ENCODE measurements around the gene LRIT1. TPM values are rescaled to one million over a fixed set of nuclear protein-coding genes. Genes with fewer than 3 reads are reported as not detected.
A peak's percentile ranks its signal among the peaks of the same experiment; 100 is the strongest.

LRIT1 gene
- total and polyA plus RNA-seq, 5 experiments from 2014 or later, result not detected

GRCh38 chr10:84224411-84225028 lies 16.8 kb downstream of the LRIT1 start:
- peaks cover 13 to 66% (median 34%) of the 10 kb centered on the region in 5 donors for H3K27me3 Mint-ChIP-seq
- peaks cover 0 to 3% (median 0%) of the 10 kb centered on the region in 3 donors for H3K36me3 Mint-ChIP-seq

DNA sequence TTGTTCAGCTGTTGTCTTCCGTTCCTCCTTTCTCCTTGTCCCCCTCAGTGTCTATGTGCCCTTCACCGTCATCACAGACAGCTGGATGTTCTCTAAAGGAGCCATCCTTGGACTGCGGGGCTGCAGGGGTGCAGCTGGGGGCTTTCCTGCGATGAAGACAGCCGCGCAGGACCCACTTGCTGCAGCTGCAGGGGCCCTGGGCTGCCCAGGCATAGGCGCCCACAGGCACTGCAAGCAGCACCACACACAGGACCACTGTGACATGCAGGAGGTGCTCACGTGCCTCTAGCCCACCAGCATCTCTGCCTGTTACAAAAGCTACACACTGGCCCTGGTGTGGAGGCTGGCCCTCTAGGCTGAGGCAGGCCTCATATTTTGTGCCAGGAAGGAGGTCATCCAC lies 19.4 kb downstream of the LRIT1 start:
- Mint-ChIP-seq H3K27me3 (peaks cover 11 to 40% (median 23%) of the 10 kb centered on the region in 5 donors), H3K9me3 (peaks cover 0 to 11% (median 2%) of the 10 kb centered on the region in 9 donors), H3K4me1 (no peaks in the 10 kb centered on the region), H3K4me3 (no peak overlapping the region), H3K27ac (peak overlapping the region in 1 of 10 donors; percentile 22), H3K36me3 (peaks cover 0 to 7% (median 0%) of the 10 kb centered on the region in 3 donors)
- ATAC-seq (no peak), DNase-seq (no peak)
- POLR2A ChIA-PET, result no interaction called here

More at GRCh38 chr10:84224411-84225028, 16.8 kb downstream of the LRIT1 start:
- Mint-ChIP-seq H3K9me3 (peaks cover 0 to 4% (median 0%) of the 10 kb centered on the region in 9 donors), H3K4me1 (no peaks in the 10 kb centered on the region), H3K4me3 (no peak overlapping the region), H3K27ac (no peak overlapping the region)
- POLR2A ChIA-PET, result no interaction called here
- DNase-seq, result no peak
- ATAC-seq, result no peak

- ATAC-seq (no peak), DNase-seq (no peak)
- H3K9me3 Mint-ChIP-seq, result peaks cover 0 to 11% (median 2%) of the 10 kb centered on the region in 9 donors
- H3K4me1 Mint-ChIP-seq, result peaks cover 0 to 2% (median under 1%) of the 10 kb centered on the region in 4 donors
- H3K27ac Mint-ChIP-seq, result no peak overlapping the region
- H3K4me3 Mint-ChIP-seq, result no peak overlapping the region
- peaks cover 0 to 7% (median 0%) of the 10 kb centered on the region in 3 donors for H3K36me3 Mint-ChIP-seq
- POLR2A ChIA-PET, result no interaction called here
- H3K27me3 Mint-ChIP-seq, result peaks cover 3 to 21% (median 13%) of the 10 kb centered on the region in 5 donors
These were observed 23.6 kb downstream of the LRIT1 start for GRCh38 chr10:84217746-84218145.

GRCh38 chr10:84216834-84217233 lies 24.5 kb downstream of the LRIT1 start:
- Mint-ChIP-seq H3K4me3 (no peak overlapping the region), H3K4me1 (peaks cover 0 to 2% (median under 1%) of the 10 kb centered on the region in 4 donors), H3K36me3 (peaks cover 0 to 7% (median 0%) of the 10 kb centered on the region in 3 donors), H3K9me3 (peaks cover 0 to 11% (median 2%) of the 10 kb centered on the region in 9 donors), H3K27ac (no peak overlapping the region), H3K27me3 (peaks cover 3 to 15% (median 5%) of the 10 kb centered on the region in 5 donors)
- DNase-seq (no peak), ATAC-seq (no peak)
- POLR2A ChIA-PET, result no interaction called here

DNA sequence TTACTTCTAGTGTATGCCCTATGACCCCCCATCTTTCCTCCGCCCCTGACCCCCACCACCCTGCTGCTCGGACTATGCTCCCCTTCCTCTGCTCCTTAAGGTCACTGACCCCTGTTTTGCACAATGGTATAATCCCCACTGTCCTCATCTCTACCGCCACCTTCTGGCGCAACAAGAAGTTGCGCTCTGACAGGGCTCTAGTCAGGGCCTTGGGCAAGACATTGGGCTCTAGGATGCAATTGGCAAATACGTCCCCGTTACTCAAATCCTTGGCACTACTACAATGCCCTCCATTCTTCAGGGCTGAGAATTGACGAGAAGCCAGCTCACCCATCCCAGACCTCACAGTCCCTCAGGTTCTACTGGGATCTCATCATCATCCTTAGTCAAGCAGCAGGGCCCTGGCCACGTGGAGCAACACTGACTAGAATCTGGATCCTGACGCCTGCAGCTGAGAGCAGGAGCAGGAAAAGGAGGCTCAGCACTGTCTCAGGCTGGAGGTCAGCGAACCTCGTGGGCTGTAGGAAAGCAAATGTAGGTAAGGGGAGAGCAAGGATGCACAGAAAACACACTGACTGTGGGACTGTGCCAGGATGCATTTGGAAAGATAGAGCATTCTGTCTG lies 26.6 kb downstream of the LRIT1 start:
- DNase-seq, result peak in 4 of 10 donors; percentile 20 to 35 (median 26)
- peaks cover 0 to 10% (median 0%) of the 10 kb centered on the region in 5 donors for H3K27me3 Mint-ChIP-seq
- POLR2A ChIA-PET, result interaction anchor here (1.2 kb wide), 1 partner anchor 67 kb away, joined by 4 read pairs; no protein-coding TSS in a partner anchor
- ATAC-seq, result peak; percentile 49 to 73
- H3K36me3 Mint-ChIP-seq, result peaks cover 0 to 6% (median 0%) of the 10 kb centered on the region in 3 donors
- peaks cover 0 to 4% (median under 1%) of the 10 kb centered on the region in 4 donors for H3K4me1 Mint-ChIP-seq
- H3K9me3 Mint-ChIP-seq, result peaks cover 0 to 9% (median 2%) of the 10 kb centered on the region in 9 donors
- peak overlapping the region in 4 of 10 donors; percentile 20 to 71 (median 50) for H3K4me3 Mint-ChIP-seq
- peak overlapping the region in 2 of 10 donors; percentile 35 to 71 for H3K27ac Mint-ChIP-seq

DNA sequence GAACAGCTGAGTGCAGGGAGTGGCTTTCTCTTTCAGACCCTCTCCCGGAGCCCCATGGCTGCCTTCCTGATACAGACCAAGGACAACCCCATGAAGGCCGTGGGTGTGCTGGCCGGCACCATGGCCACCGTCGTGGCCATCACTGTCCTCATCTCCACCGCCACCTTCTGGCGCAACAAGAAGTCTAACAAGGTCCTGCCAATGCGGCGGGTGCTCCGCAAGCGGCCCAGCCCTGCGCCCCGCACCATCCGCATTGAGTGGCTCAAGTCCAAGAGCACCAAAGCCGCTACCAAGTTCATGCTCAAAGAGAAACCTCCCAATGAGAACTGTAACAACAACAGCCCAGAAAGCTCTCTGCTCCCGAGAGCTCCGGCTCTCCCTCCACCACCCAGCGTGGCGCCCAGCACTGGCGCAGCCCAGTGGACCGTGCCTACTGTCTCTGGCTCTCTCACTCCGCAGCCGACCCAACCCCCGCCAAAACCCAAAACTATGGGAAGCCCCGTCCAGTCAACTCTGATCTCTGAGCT lies 27.2 kb downstream of the LRIT1 start:
- peak overlapping the region in 6 of 10 donors; percentile 1 to 71 (median 38) for H3K4me3 Mint-ChIP-seq
- ATAC-seq, result no peak

DNA sequence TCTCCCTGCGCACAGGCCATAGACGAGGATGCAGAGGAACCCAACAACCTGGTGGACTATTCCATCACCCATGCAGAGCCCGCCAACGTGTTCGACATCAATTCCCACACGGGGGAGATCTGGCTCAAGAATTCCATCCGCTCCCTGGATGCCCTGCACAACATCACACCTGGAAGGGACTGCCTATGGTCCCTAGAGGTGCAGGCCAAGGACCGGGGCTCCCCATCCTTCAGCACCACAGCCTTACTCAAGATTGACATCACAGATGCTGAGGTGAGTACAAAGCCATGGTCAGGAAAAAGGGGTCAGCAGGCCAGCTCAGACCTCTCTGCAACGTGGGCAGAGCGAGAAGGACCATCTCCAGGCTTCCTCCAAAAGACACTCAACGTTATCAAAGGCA lies 28.3 kb downstream of the LRIT1 start:
- POLR2A ChIA-PET, result no interaction called here
- Mint-ChIP-seq H3K9me3 (no peaks in the 10 kb centered on the region), H3K36me3 (no peaks in the 10 kb centered on the region), H3K4me3 (no peak overlapping the region), H3K4me1 (peaks cover 0 to 4% (median under 1%) of the 10 kb centered on the region in 4 donors), H3K27me3 (peaks cover 0 to 10% (median 1%) of the 10 kb centered on the region in 5 donors), H3K27ac (no peak overlapping the region)
- ATAC-seq (no peak), DNase-seq (no peak)

More for the DNA sequence above, 27.2 kb downstream of the LRIT1 start:
- DNase-seq, result no peak
- POLR2A ChIA-PET, result interaction anchor here (1.2 kb wide), 1 partner anchor 66 kb away, joined by 4 read pairs; no protein-coding TSS in a partner anchor
- H3K27me3 Mint-ChIP-seq, result peaks cover 0 to 10% (median 0%) of the 10 kb centered on the region in 5 donors
- peaks cover 0 to 4% (median under 1%) of the 10 kb centered on the region in 4 donors for H3K4me1 Mint-ChIP-seq
- H3K27ac Mint-ChIP-seq, result peak overlapping the region in 1 of 10 donors; percentile 71
- H3K9me3 Mint-ChIP-seq, result peaks cover 0 to 3% (median 0%) of the 10 kb centered on the region in 9 donors
- H3K36me3 Mint-ChIP-seq, result no peaks in the 10 kb centered on the region

DNA sequence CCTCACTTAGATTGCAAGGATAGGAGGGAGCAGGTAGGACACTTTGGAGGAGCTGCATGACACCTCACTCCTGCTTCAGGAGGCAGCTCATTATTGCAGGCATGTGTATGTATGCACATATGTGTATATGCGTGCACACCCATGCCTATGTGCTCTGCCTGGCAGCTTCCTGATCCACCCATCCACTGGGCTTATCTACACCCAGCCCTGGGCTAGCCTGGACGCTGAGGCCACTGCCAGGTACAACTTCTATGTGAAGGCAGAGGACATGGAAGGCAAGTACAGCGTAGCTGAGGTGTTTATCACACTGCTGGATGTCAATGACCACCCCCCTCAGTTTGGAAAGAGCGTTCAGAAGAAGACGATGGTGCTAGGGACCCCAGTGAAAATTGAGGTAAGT lies 29.3 kb downstream of the LRIT1 start:
- no peak overlapping the region for H3K4me3 Mint-ChIP-seq
- no peak overlapping the region for H3K27ac Mint-ChIP-seq
- DNase-seq (no peak), ATAC-seq (no peak)
- peaks cover 0 to 4% (median under 1%) of the 10 kb centered on the region in 4 donors for H3K4me1 Mint-ChIP-seq
- no peaks in the 10 kb centered on the region for H3K9me3 Mint-ChIP-seq
- H3K27me3 Mint-ChIP-seq, result peaks cover 0 to 12% (median 1%) of the 10 kb centered on the region in 5 donors
- POLR2A ChIA-PET, result no interaction called here
- no peaks in the 10 kb centered on the region for H3K36me3 Mint-ChIP-seq

GRCh38 chr10:84211566-84211965 lies 29.8 kb downstream of the LRIT1 start:
- DNase-seq (no peak), ATAC-seq (no peak)
- Mint-ChIP-seq H3K27me3 (peaks cover 3 to 16% (median 5%) of the 10 kb centered on the region in 5 donors), H3K4me1 (peaks cover 0 to 4% (median under 1%) of the 10 kb centered on the region in 4 donors), H3K27ac (no peak overlapping the region), H3K36me3 (no peaks in the 10 kb centered on the region), H3K9me3 (no peaks in the 10 kb centered on the region), H3K4me3 (no peak overlapping the region)
- POLR2A ChIA-PET, result no interaction called here

GRCh38 chr10:84208023-84208422 lies 33.3 kb downstream of the LRIT1 start:
- Mint-ChIP-seq H3K9me3 (no peaks in the 10 kb centered on the region), H3K4me3 (no peak overlapping the region), H3K36me3 (no peaks in the 10 kb centered on the region), H3K27ac (no peak overlapping the region), H3K27me3 (peaks cover 3 to 17% (median 7%) of the 10 kb centered on the region in 5 donors), H3K4me1 (peaks cover 0 to 5% (median 2%) of the 10 kb centered on the region in 4 donors)
- DNase-seq (no peak), ATAC-seq (no peak)
- POLR2A ChIA-PET, result no interaction called here

DNA sequence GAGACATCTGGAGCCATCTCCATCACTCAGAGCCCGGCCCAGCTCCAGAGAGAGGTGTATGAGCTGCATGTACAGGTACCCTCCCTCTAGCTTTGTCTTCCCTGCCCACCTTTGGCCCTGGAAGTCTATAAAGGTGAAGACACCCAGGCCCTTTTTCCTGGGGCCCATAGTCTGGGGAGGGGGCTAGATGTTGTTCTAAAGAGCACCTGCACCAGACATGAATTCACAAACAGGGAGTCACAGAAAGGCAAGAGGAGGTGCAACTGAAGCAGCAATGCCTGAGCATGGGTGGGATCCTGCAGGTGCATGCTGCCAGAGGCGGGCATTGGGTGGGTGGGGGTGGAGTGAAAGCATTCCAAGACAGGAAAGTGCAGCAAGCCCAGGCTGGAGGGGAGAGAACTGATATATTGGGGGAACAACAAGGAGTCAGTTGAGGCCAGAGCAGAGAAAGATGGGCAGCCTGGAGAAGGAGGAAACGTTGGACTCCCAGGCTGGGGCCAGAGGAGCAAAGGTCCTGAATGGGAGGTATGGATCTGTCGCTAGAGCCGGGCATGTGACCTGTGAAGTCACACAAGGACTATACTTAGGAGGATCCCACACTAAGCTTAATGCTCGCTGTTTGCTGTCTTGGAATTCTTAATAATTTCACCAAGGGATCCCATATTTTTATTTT lies 35.4 kb downstream of the LRIT1 start:
- Mint-ChIP-seq H3K4me3 (no peak overlapping the region), H3K27me3 (peaks cover 3 to 13% (median 7%) of the 10 kb centered on the region in 5 donors), H3K27ac (peak overlapping the region in 2 of 10 donors; percentile 9 to 35), H3K36me3 (no peaks in the 10 kb centered on the region), H3K4me1 (peaks cover 0 to 4% (median 2%) of the 10 kb centered on the region in 4 donors), H3K9me3 (no peaks in the 10 kb centered on the region)
- POLR2A ChIA-PET, result no interaction called here
- no peak for DNase-seq
- no peak for ATAC-seq
